Myocyte (in vitro differentiated cells): ENCODE data around the gene ATP5F1E. TPM values are rescaled to one million over a fixed set of nuclear protein-coding genes. Genes with fewer than 3 reads are reported as not detected.
A peak's percentile ranks its signal among the peaks of the same experiment; 100 is the strongest.

Experiments
- DNase-seq: peaks from one replicate; pipeline ENCODE4 v3.0.0-alpha.2; 2012; ENCODE audit warnings: low read depth
- polyA plus RNA-seq: library from polyadenylated mRNA; unstranded; fragments of >200 nt; gene quantifications from one replicate; pipeline ENCODE4 v1.2.1, GENCODE V29; 2012; ENCODE audit warnings: missing spikeins
- total RNA-seq: library from RNA; depleted of rRNA; stranded (reverse); fragments of >200 nt; gene quantifications from 2 replicates; pipeline ENCODE4 v1.2.3, GENCODE V29; 2014

The ATP5F1E gene
- total RNA-seq, result 24.7 and 29.0 TPM in 2 replicates
- 134 TPM for polyA plus RNA-seq

DNA sequence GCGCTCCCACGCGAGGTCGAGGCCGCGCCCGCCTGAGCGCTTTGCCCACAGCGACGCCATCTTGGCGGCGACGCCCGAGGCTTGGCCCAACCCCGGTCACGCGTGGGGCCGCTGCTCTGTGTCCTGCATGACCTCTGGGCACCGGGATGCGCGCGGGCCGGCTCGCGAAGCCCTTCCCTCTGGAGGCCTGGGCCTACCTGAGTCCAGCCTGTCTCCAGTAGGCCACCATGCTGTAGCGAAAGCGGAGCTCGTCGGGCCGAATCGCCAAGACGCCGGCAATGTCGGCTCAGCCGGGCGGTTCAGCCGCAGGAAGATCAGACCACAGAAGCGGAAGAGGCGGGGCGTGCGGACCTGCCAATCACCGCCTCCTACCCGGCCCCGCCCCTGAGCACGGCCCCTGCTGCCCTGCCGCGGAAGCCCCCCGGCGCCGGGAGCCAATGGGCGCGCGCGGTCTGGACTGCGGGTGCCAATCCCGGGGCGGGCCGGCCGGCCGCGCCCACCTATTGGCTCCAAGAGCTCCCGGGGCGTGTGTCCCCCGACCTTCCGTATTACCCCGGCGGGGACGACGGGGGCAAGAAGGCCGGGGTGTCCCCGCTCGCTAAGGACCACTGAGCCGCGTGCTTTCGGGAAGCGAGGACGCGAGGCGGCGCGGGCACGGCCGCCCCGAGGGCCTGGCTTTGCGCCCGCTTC lies at the start of gene ATP5F1E:
Gene ATP5F1E, minus strand, starts transcription at position 313 of the 690 bp plus-strand sequence. Its CDS starts 84 bp downstream, at position 229.
- peak; percentile 95 for DNase-seq

DNA sequence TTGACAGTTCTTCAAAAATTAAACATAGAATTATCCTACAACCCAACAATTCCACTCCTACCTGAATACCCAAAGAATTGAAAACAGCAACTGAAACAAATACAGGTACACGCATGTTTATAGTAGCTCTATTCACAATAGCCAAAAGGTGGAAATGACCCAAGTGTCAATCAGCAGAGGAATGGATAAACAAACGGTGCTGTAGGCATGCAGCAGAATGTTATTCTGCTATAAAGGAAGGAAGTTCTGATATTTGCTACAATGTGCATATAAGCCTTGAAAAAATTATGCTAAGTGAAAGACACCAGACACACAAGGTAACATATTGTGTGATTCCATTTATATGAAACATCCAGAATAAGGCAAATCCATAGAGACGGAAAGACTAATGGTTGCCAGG lies 48.9 kb upstream of the ATP5F1E start:
- no peak for DNase-seq

DNA sequence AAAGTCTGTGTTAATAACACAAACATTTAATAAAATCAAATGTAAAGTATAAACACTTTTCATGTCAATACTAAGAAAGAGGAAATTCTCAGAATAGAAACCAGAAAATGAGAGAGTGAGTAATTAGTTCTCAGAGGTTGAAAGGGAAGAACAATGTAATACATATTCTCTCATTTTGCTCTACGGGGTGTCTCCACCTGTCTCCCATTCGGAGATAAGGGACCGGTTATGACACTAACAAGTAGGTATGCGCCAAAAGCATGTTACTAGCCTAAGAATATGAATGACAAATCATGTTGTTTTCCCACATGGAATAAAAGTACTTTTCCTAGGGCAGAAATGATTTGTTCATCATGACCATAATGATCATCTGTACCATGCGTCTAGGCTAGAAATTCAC lies 46.1 kb upstream of the ATP5F1E start:
- no peak for DNase-seq

DNA sequence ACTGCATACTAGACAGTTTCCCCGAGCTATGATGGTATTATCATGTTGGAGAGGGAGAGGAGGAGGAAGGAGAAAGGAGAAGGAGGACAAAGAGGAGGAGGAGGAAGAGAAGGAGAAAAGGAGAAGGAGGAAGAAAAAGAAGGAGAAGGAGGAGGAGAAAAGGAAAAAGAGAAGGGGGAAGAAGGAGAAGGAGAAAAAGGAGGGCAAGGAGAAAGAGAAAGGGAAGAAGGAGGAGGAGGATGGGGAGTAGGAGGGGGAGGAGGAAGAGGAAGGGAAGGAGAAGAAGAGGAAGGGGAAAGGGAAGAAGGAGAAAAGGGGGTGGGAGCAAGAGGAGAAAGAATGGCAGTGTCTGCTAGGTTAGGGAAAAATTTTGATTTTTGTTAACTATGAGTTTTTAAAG lies 45.6 kb upstream of the ATP5F1E start:
- no peak for DNase-seq

DNA sequence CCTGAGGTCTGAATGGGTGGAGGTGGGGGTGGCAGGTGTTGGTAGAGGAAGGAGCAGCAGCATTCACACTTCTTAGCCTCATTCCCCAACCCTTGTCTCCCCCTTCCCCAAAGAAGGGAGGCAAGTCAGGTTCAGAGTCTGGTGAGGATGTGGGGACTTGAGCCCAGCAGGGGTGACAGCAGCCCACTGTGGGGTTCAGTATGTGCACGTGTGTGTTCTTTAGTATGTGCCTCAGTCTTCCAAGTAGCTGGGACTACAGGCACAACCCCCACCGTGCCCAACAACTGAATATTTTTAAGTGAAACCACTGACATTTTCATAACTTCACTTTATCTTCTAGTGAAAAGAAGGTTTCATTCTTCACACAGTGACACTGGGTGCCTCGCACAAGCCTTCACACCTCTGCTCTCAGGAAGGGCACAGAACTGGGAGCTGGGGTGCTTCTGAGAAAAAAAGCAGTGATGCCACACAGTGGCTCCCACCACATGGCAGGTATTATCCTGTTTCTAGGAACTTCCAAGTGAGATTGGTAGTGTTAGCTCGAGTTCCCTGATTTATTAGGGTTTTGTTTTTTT lies 43.9 kb upstream of the ATP5F1E start:
- DNase-seq, result no peak

DNA sequence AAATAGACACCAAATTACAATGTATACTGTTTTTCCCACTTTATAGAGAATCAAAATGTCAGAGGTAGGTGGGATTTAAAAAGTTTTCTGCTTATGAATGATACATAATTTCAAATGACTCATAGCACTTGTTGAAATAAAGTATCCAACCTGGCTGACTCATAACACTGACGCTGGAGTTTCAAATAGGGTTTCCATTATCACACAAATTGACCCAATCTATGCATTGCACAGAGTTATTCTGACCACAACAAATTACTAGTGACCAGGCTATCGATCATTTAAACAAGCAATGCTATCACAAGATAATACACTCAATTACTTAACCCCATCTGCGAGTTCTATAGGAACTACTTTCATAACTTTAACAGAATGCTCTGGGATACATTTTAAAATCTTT lies 42.3 kb upstream of the ATP5F1E start:
- no peak for DNase-seq

DNA sequence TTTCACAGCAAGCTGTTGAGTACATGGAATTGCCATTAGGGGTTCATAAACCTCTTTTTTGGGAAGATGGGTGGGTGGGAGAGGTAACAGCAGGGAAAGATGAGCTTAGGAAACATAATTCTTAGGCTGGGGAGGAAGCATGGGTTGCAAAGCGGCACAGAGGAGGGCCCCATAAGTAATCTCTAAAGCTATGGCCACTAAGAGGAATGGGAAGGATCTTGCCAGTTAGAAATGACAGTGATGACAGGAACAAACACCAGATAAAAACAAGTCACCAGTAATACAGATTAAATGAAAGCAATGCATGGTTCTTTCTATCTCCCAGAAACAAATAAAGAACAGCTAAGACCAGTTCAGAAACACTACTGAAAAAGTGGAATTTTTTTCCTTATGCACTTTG lies 41.4 kb upstream of the ATP5F1E start:
- no peak for DNase-seq

DNA sequence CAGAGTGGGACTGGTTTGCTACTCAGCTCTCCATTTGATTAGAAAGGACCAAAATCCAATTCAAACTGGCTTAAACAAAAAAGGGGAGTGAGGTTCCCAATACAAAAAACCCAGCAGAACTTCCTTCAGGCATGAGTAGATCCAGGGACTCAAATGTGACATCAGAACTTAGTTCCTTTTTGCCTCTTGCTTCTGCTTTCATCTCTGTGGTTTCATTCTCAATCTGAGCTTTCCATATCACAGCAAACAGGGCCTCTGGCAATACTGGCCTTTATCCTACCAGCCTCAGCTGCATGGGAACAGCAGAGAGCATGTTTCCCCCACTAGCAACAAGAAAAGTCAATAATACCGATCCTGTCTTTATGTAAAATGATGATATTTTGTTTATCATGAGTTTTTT lies 39.1 kb upstream of the ATP5F1E start:
- no peak for DNase-seq

DNA sequence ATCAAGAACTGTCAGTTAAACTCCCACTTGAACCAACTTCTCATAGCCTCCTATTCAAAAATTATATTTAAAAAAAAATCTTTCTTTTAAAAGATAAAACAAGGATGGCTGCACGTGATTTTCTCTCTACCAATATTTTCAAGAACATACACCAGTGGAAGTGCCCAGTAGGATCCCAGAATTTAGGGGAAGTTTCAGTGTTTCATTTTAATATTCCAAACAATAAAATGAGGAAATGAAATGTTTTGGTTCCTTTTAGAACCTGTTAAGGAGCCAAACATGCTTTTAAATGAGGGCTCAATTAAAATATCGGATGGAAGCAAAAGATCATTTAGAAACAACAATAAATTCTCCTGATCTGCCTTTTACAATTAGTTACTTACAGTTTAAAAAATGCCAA lies 36.9 kb upstream of the ATP5F1E start:
- DNase-seq, result no peak

DNA sequence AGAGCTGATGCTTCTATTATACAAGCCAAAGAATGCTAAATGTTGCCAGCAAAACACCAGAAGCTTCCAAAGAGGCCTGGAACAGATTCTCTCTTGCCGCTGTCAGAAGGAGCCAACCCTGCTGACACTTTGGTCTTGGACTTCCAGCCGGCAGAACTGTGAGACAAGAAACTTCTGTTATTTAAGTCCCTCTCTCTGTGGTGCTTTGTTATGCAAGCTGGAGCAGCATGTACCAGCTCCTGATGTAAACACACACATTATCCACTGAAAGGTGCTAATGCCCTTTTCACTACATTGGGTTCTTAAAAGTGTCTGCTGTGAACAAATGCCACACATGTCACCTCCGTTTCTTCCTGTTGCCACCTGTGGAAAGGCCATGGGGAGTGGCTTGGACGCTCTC lies 36.4 kb upstream of the ATP5F1E start:
- no peak for DNase-seq

DNA sequence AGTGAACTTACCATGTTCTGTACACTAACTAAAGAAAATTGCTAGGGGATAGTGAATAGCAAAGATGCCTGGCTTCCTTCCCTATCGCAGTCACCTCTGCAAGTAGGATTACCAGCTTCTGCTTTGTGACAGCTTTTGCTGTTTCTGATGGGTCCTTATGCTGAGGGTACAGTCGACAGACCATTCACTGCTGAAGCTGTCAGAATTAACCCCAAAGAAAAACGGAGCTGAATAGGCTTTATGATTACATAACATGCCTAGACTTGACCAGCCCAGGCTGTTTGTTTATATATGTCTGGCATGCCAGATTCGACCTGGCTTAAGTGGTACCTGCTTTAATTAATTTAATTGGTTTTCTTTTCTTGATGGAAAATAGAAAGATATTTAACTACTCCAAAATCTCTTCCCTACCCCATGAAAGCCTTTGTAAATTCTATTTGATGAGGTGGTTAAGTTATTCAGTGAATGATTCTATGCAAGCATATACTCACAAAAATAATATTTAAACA lies 32.1 kb upstream of the ATP5F1E start:
- no peak for DNase-seq

DNA sequence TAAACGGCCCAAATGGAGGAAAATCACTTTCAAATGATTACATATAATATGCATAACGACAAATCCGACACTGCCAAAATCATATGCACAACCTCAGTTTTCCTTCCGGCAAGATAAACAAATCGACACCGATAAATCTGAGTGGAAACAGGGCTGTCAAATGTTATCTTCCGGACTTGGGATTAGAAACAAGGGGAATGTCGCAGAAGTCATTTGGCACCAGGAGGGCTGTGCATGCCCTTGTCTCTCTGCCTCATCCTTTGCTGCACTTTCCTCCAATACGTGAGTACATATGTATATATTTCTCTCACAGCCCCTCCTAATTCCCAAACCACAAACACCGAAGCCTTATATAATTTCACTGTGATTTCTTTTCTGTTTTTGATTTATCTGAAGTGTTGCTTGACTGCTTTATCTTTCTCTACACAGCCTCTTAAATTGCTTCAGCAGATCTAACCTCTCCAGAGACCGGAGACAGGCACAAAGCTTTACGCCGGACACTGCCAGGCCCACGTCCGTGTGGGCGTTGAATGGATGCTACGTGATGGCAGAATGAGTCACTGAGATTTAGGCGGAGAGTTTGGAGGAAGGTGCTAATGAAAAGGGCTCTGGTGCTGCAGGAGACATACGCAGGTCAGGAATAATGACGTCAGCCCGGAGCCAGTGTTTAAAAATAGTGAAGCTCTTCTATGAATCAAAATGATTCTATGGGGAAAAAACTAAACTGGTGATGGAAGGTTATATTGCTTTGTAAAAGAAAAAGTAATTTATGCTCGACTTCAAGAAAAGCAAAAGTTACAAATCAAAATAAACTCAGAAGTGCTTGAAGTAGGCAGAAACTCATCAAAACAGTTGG lies 31.5 kb upstream of the ATP5F1E start:
- no peak for DNase-seq

DNA sequence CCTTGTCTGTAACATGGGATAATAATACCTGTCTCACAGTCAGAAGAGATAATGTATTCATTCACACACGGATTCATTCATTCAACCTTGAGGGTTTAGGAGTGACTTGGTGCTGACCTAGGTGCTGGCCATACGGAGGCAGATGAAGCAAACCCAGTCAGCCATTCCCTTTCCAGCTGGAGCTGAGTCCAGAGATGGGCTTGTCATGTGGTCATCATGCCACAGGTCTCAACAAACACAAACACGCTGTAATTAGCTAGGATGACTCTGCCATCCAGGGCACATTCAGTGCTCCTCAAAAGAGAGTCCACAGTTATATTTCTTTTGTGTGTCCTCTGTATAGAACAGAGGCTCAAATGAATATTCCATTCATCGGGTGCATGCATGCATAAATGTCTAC lies 29.9 kb upstream of the ATP5F1E start:
- DNase-seq, result no peak

DNA sequence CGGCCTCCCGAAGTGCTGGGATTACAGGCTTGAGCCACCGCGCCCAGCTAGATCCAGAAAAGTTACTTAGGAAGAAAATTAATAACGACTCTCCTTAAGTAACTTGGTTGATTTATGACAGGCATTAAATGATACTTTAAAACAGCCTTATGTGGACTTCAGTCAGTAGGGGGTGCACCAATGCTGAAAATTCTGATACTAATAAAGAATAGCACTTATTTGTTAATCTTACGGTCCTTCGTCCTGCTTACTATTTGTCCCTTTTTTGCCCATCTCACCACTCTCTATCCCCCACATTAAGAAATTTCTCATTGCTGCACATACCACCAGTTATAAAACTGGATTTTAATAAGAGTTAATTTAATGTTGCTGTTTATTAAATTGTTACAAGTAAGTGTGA lies 23.2 kb upstream of the ATP5F1E start:
- no peak for DNase-seq

DNA sequence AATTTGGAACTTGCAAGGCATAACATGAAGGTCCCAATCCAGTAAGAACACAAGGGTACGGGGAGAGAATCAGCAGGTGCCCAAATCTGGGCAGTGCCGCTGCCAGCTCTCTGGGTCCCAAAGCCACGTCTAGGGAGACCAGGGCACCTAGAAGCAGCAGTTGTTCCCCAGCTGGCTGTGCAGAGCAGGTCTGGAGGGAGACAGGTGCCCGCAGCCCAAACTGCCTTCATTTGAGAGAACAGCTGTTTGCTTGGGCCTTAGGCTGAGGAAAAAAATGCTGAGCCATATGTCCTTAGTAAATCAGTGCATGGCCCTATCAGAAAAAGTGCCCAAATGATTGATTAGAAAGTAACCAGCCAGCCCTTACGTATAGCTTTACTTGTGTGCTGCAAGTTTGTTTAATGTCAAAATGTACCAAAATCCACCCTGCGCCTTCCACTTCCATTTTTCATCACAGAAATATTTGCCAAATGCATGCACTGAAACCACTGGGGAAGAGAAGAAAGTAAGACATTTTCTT lies 19.6 kb upstream of the ATP5F1E start:
- DNase-seq, result no peak

DNA sequence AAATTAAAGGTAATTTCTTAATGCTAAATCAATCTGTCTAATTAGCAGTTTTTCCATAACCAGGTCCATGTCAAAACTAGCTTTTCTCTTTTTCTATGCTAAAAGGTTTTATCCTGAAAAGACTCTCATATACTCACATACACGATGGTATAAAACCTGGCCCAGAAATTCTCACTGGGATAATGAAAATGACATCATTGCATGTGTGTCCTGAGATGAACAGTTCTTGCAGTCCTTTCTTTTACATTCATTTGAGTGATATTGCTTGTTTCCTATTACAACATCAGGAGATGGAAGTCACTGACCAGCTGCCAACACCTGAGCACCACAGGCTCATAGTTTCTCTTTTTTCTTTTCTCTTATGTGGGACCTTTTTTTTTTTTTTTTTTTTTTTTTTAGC lies 18.3 kb upstream of the ATP5F1E start:
- DNase-seq, result no peak

DNA sequence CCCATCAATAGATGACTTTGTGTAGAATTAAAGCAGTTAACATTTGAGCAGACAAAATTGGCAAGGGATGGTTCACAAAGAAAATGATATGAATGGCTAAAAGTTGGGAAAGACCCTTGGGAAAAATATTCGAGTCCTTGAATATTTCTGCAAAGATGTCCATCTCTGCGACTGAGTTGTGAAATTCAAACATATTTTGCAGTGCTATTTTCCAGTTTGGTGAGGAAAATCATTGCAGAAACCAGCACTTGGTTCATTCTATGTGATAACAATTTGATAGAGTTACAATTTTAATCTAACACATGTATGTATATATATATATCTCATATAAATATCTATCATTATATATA lies 16.5 kb upstream of the ATP5F1E start:
- no peak for DNase-seq

DNA sequence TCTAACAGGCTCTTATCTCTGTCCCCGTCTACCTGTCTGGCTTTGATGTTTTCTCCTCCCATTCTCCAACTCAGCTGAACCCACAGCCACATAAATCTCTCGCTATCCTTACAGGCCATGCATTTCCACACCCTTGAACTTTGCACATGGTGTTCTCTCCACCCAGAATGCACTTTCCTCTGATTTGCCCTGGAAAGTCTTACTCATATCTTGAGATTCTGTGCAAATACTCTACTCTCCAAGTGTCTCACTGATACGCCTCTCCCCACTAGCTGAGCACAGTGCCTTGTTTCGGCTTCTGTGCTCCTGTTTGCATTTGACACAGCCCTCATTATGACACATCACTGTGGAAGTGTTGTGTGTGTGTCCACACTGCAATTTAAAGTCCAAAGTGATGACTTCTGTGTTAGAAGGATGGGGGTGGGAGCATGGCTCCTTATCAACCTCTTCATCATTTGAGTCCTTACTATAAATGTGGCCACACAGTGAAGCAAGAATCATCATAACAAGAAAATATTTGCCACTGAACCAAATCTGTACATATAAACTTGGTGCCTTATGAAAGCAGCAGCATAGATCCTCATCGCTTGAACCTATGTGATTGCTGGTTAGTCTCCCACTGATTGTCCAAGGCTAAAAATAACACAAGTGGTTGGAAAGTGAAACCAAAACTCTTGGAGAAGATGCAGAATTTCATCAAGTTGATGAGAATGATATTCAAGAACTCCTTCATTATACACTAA lies 16.0 kb upstream of the ATP5F1E start:
- DNase-seq, result no peak

DNA sequence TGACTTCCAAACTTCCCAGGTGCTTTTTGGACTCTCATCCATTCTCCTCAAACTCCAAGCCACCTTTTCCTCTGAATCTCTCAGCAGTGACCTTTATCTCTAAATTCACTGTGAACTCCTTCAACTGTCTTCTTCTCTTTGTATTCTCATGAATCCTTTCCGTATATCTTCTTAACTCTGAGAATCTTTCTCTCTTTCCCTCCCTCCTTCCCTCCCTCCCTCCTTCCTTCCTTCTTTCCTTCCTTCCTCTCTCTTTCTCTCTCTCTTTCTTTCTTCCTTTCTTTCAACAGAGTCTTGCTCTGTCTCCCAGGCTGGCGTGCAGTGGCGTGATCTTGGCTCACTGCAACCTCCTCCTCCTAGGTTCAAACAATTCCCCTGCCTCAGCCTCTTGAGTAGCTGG lies 14.7 kb upstream of the ATP5F1E start:
- DNase-seq, result no peak

DNA sequence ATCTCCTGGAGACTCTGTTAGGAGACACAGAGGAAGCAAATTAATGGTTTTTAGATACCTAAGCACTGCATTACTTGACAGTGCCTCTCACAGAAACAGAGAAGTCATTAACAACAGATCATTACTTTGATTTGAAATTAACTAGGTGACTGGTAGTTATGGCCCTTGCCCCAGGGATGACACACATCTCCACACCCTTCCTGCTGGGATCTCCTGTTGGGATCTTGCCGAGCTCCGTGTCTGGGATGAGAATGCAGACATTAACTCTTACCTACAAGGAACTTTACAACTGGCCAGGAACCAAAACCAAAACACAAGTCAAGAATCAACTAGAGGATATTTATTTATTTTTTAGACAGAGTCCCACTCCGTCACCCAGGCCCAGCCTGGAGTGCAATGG lies 12.7 kb upstream of the ATP5F1E start:
- DNase-seq, result no peak

DNA sequence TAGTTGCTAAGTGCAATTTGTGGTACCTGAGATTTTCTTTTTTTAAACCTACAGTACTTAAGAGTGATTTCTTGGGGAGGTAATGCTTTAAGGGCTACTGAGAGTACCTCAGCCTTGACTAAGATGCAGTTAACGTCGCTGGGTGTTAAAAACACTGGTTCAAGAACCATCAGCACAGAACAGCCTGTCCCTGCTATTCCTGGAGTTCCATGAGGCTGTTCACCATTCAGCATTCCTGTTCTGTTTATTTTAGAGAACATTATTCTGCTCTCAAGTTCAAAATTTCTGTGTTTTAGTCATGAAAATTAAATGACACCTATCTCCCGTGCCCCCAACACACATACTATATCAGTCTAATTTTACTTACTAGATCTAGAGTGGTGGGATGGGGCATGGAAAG lies 12.2 kb upstream of the ATP5F1E start:
- DNase-seq, result no peak
